Measurements from ENCODE around the gene SST. TPM values are rescaled to one million over a fixed set of nuclear protein-coding genes. Genes with fewer than 3 reads are reported as not detected.
"Not testable (repeated sequence)": the region's sequence is repeated elsewhere in the genome, so short reads cannot be mapped to it uniquely, and the experiment has no call there.

The SST gene
- total and polyA plus RNA-seq, 12 donors = 0.50 to 101 (median 9.3) TPM; not detected in 3

DNA sequence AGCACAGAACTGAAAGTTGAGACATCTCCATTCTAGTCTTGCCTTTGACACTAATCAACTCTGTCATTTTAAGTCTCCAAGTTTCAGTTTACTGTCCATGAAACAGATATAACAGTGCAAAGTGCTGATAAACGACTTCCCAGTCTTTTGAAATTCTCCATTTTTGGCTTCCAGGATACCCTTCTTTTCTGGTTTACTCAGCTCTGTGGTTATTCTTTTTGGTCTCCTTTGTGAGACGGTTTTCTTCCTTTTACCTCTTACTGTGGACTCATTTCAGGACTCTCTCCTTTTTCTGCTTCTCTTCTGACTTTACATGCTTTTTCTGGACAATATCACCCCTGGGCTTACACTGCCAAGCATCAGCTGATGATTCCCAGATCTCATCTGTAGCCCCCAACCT lies 18.9 kb downstream of the SST start:
- DNase-seq = no peak
- Histone ChIP-seq H3K4me3 (no peak overlapping the region), H3K27ac (no peak overlapping the region), H3K36me3 (replicated peaks in 1 of 2) (no peaks in the 10 kb centered on the region), H3K27me3 (peaks cover 15% of the 10 kb centered on the region), H3K9me3 (replicated peaks in 1 of 3) (no peaks in the 10 kb centered on the region), H3K4me1 (replicated peaks in 1 of 2) (no peaks in the 10 kb centered on the region)
- 45 to 66% (median 52%) methylated on average over 2 of the region's 2 CpGs for WGBS, 4 donors
- intact Hi-C loops (cut with DNase I) = no loop called here
- no peak for TF ChIP-seq POLR2A (IDR thresholded peaks at IDR 0.05)
- TF ChIP-seq, protein P1, sequence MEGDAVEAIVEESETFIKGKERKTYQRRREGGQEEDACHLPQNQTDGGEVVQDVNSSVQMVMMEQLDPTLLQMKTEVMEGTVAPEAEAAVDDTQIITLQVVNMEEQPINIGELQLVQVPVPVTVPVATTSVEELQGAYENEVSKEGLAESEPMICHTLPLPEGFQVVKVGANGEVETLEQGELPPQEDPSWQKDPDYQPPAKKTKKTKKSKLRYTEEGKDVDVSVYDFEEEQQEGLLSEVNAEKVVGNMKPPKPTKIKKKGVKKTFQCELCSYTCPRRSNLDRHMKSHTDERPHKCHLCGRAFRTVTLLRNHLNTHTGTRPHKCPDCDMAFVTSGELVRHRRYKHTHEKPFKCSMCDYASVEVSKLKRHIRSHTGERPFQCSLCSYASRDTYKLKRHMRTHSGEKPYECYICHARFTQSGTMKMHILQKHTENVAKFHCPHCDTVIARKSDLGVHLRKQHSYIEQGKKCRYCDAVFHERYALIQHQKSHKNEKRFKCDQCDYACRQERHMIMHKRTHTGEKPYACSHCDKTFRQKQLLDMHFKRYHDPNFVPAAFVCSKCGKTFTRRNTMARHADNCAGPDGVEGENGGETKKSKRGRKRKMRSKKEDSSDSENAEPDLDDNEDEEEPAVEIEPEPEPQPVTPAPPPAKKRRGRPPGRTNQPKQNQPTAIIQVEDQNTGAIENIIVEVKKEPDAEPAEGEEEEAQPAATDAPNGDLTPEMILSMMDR (IDR thresholded peaks at IDR 0.05) = no peak

DNA sequence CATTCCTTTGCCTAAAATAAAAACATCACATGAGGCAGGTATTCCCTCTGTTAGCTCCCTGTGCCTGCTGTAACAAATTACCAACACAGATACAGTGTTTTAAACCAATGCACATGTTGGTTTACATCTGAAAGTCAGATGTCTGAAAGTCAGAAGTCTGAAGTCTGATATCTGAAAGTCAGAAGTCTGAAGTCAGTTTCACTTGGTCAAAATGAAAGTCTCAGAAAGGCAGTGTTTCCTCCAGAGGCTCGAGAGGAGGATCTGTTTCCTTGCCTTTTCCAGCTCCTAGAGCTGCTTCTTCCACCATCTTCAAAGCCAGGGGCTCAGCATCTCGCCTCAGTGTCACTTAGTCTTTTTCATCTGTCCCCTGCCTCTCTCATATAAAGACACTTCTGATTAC lies 22.0 kb downstream of the SST start:
- WGBS, 4 donors = 58 to 71% (median 61%) methylated on average over 2 of the region's 2 CpGs
- DNase-seq = no peak

GRCh38 chr3:187646906-187647660 lies 23.1 kb downstream of the SST start:
- Histone ChIP-seq H3K27ac (no peak overlapping the region), H3K4me3 (no peak overlapping the region), H3K36me3 (replicated peaks in 1 of 2) (no peaks in the 10 kb centered on the region), H3K27me3 (no peaks in the 10 kb centered on the region), H3K9me3 (replicated peaks in 1 of 3) (no peaks in the 10 kb centered on the region), H3K4me1 (replicated peaks in 1 of 2) (no peaks in the 10 kb centered on the region)
- no peak for DNase-seq
- no peak for TF ChIP-seq POLR2A (IDR thresholded peaks at IDR 0.05)
- TF ChIP-seq, protein P1 (IDR thresholded peaks at IDR 0.05) = no peak
- 74 to 84% (median 80%) methylated on average over 5 of the region's 5 CpGs for WGBS, 4 donors
- intact Hi-C loops (cut with DNase I) = no loop called here

More for the DNA sequence above, 22.0 kb downstream of the SST start:
- Histone ChIP-seq H3K9me3 (replicated peaks in 1 of 3) (no peaks in the 10 kb centered on the region), H3K27ac (no peak overlapping the region), H3K4me3 (no peak overlapping the region), H3K27me3 (peaks cover 8% of the 10 kb centered on the region), H3K36me3 (replicated peaks in 1 of 2) (no peaks in the 10 kb centered on the region), H3K4me1 (replicated peaks in 1 of 2) (no peaks in the 10 kb centered on the region)
- intact Hi-C loops (cut with DNase I) = no loop called here
- TF ChIP-seq, protein P1 (IDR thresholded peaks at IDR 0.05) = no peak
- no peak for TF ChIP-seq POLR2A (IDR thresholded peaks at IDR 0.05)

GRCh38 chr3:187645379-187645778 lies 24.8 kb downstream of the SST start:
- H3K4me3 ChIP-seq; H3K36me3 ChIP-seq (replicated peaks in 1 of 2); H3K4me1 ChIP-seq (replicated peaks in 1 of 2); intact Hi-C loops (cut with DNase I); H3K9me3 ChIP-seq (replicated peaks in 1 of 3); H3K27me3 ChIP-seq; DNase-seq; H3K27ac ChIP-seq: not testable (repeated sequence)
- WGBS, 4 donors = 80 to 96% (median 85%) methylated on average over 1 of the region's 1 CpG

DNA sequence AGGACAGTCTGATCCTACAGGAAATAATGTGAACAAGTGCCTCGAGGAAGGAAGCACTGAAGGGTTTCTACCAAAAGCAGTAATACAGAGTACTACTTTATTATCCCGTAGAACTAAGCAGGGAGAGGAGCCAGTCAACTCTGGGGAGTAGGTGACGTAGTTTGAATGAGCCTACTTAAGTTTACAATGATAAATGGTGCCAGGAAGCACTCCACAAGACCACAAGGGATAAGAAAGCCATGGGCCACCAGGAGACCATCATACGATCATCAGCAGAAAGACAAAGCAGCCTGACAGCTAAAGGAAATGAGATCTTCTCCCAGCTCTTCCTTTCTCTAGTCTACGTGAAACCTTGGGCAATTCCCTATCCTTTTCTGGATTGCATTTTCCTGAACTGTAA lies 27.3 kb downstream of the SST start:
- Histone ChIP-seq H3K27ac (no peak overlapping the region), H3K36me3 (replicated peaks in 1 of 2) (no peaks in the 10 kb centered on the region), H3K4me1 (replicated peaks in 1 of 2) (no peaks in the 10 kb centered on the region), H3K4me3 (no peak overlapping the region), H3K9me3 (replicated peaks in 1 of 3) (no peaks in the 10 kb centered on the region), H3K27me3 (no peaks in the 10 kb centered on the region)
- TF ChIP-seq, protein P1 (IDR thresholded peaks at IDR 0.05) = no peak
- TF ChIP-seq POLR2A (IDR thresholded peaks at IDR 0.05) = no peak
- WGBS, 4 donors = 64 to 79% (median 69%) methylated on average over 5 of the region's 5 CpGs
- DNase-seq = no peak
- intact Hi-C loops (cut with DNase I) = no loop called here
